ENCODE measurements around the gene SMC1A.
"Not testable (repeated sequence)": the region's sequence is repeated elsewhere in the genome, so short reads cannot be mapped to it uniquely, and the experiment has no call there.

The SMC1A gene

GRCh38 chrX:53421772-53422085, 725 bp downstream of the SMC1A start:
- Mint-ChIP-seq H3K4me1 (peaks cover 29% of the 10 kb centered on the region), H3K27ac (peak overlapping the region; percentile 100), H3K27me3 (ENCODE audit: low read depth, poor library complexity) (no peaks in the 10 kb centered on the region), H3K4me3 (peak overlapping the region; percentile 98), H3K9me3 (peaks cover 61% of the 10 kb centered on the region), H3K36me3 (ENCODE audit: low read depth) (peaks cover 12% of the 10 kb centered on the region)
- no peak for DNase-seq
- no peak for TF ChIP-seq CTCF (IDR thresholded peaks at IDR 0.05)

GRCh38 chrX:53421125-53421524, 1.3 kb downstream of the SMC1A start:
- Mint-ChIP-seq H3K27ac (no peak overlapping the region), H3K4me1 (peaks cover 29% of the 10 kb centered on the region), H3K36me3 (ENCODE audit: low read depth) (peaks cover 12% of the 10 kb centered on the region), H3K4me3 (peak overlapping the region; percentile 98), H3K27me3 (ENCODE audit: low read depth, poor library complexity) (no peaks in the 10 kb centered on the region), H3K9me3 (peaks cover 58% of the 10 kb centered on the region)
- TF ChIP-seq CTCF (IDR thresholded peaks at IDR 0.05), result no peak
- no peak for DNase-seq

GRCh38 chrX:53420351-53420750, 2.1 kb downstream of the SMC1A start:
- DNase-seq; H3K27me3 Mint-ChIP-seq (ENCODE audit: low read depth, poor library complexity); H3K27ac Mint-ChIP-seq: not testable (repeated sequence)
- peak overlapping the region; percentile 98 for H3K4me3 Mint-ChIP-seq
- peaks cover 50% of the 10 kb centered on the region for H3K9me3 Mint-ChIP-seq
- H3K36me3 Mint-ChIP-seq (ENCODE audit: low read depth), result peaks cover 12% of the 10 kb centered on the region
- peaks cover 29% of the 10 kb centered on the region for H3K4me1 Mint-ChIP-seq

- peaks cover 52% of the 10 kb centered on the region for H3K9me3 Mint-ChIP-seq
- H3K4me3 Mint-ChIP-seq, result no peak overlapping the region
- peaks cover 47% of the 10 kb centered on the region for H3K36me3 Mint-ChIP-seq (ENCODE audit: low read depth)
- no peak for DNase-seq
- TF ChIP-seq CTCF (IDR thresholded peaks at IDR 0.05), result no peak
- no peak overlapping the region for H3K27ac Mint-ChIP-seq
- H3K27me3 Mint-ChIP-seq (ENCODE audit: low read depth, poor library complexity), result no peaks in the 10 kb centered on the region
- no peaks in the 10 kb centered on the region for H3K4me1 Mint-ChIP-seq
These were observed 10.0 kb downstream of the SMC1A start for GRCh38 chrX:53412446-53412845.

- no peak overlapping the region for H3K4me3 Mint-ChIP-seq
- peaks cover 36% of the 10 kb centered on the region for H3K9me3 Mint-ChIP-seq
- H3K36me3 Mint-ChIP-seq (ENCODE audit: low read depth), result peaks cover 33% of the 10 kb centered on the region
- H3K27me3 Mint-ChIP-seq (ENCODE audit: low read depth, poor library complexity), result no peaks in the 10 kb centered on the region
- no peak for TF ChIP-seq CTCF (IDR thresholded peaks at IDR 0.05)
- no peak for DNase-seq
- H3K4me1 Mint-ChIP-seq, result no peaks in the 10 kb centered on the region
- no peak overlapping the region for H3K27ac Mint-ChIP-seq
These were observed 18.9 kb downstream of the SMC1A start for GRCh38 chrX:53403535-53403934.

- H3K27me3 Mint-ChIP-seq (ENCODE audit: low read depth, poor library complexity), result peaks cover 4% of the 10 kb centered on the region
- peaks cover 38% of the 10 kb centered on the region for H3K9me3 Mint-ChIP-seq
- no peak for DNase-seq
- no peak overlapping the region for H3K27ac Mint-ChIP-seq
- no peak overlapping the region for H3K4me3 Mint-ChIP-seq
- peaks cover 52% of the 10 kb centered on the region for H3K36me3 Mint-ChIP-seq (ENCODE audit: low read depth)
- no peak for TF ChIP-seq CTCF (IDR thresholded peaks at IDR 0.05)
- no peaks in the 10 kb centered on the region for H3K4me1 Mint-ChIP-seq
These were observed 24.2 kb downstream of the SMC1A start for GRCh38 chrX:53398216-53398615.

All from nephron progenitor cell (in vitro differentiated cells).